Activated CD8-positive, alpha-beta T cell treated with anti-CD3 and anti-CD28 coated beads for 36 hours (primary cell): ENCODE results near the gene TGFB2. TPM values are rescaled to one million over a fixed set of nuclear protein-coding genes. Genes with fewer than 3 reads are reported as not detected.

ENCODE experiments used
- ATAC-seq: fragments of 200-7000 bp; cut with Tn5 transposase; one replicate; pipeline ENCODE4 v1.10.0; 2021; ENCODE audit warnings: mild to moderate bottlenecking, moderate library complexity
- CTCF ChIA-PET: fragments of 350-600 bp; sonication (Branson Sonifier 250); formaldehyde crosslinking; loops from one replicate; lab custom pipeline; 2021; ENCODE audit warnings: antibody characterized with exemption; lab: Charles Lee
- POLR2A ChIA-PET: fragments of 350-600 bp; sonication (Branson Sonifier 250); formaldehyde crosslinking; loops from one replicate; lab custom pipeline; 2021; ENCODE audit warnings: antibody characterized with exemption; lab: Charles Lee
- DNase-seq: peaks from one replicate; pipeline ENCODE4 v3.0.0-alpha.2; 2020
- H3K27ac Mint-ChIP-seq: one replicate; pipeline ENCODE4 v1.8.0; 2021; ENCODE audit warnings: mild to moderate bottlenecking, mixed read lengths
- H3K27me3 Mint-ChIP-seq: one replicate; pipeline ENCODE4 v1.8.0; 2021; ENCODE audit warnings: mixed read lengths
- H3K36me3 Mint-ChIP-seq: one replicate; pipeline ENCODE4 v1.8.0; 2021; ENCODE audit warnings: low read depth, mixed read lengths
- H3K4me1 Mint-ChIP-seq: one replicate; pipeline ENCODE4 v1.8.0; 2021; ENCODE audit warnings: low read depth, mixed read lengths
- H3K4me3 Mint-ChIP-seq: one replicate; pipeline ENCODE4 v1.8.0; 2021; ENCODE audit warnings: mild to moderate bottlenecking, moderate library complexity, mixed read lengths
- H3K9me3 Mint-ChIP-seq: one replicate; pipeline ENCODE4 v1.8.0; 2021; ENCODE audit warnings: mixed read lengths
- intact Hi-C: fragments of 100-400 bp; cut with micrococcal nuclease; formaldehyde crosslinking; loops from one replicate; pipeline ENCODE4 v1.10.0; 2022
- total RNA-seq, 2 experiments: library from RNA; stranded (reverse); gene quantifications; one replicate each; pipeline ENCODE4 v1.2.3, GENCODE V29; 2021
- TF ChIP-seq, protein P1 (sequence below): fragments of 200-600 bp; IDR thresholded peaks from one replicate; pipeline ENCODE4 v1.8.0; 2022; ENCODE audit warnings: antibody characterized with exemption, mild to moderate bottlenecking

TGFB2 gene
- total RNA-seq, 2 experiments from 2014 or later = not detected

DNA sequence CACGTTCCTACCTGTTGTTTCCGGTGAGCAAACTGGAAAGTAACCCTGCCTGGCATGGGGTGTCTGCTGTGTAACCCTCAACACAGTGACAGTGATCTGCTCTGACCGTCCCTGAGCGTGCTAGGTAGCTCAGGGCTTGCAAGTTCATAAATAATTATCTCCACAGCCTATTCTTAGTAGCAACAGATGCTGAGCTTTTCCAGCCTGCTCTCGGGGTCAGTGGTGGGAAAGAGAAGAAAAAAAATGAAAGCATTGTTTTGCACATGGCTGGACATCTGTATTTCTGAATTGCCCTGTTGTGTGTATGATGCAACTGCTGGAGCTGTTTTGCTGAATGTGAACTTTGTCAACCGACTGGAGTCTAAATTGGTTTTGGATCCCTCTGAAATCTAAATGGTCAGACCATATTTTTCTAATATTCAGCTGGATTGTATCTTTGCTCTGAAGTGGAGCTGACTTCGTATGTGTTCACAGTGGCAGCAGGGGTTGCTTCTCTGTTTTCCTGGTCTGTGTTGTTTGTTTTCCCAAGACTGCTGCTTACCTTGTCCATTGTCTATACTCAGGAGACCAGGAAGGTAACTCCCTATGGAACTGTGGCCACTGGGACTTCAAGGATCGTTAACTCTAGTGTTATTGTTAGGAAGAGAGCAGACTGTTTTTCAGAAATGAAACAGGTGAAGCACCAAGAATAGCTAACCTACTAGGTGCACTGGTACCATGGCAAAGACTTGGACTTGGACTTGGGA is 27.0 kb downstream of the TGFB2 start:
- Mint-ChIP-seq H3K27me3 (peaks cover 30% of the 10 kb centered on the region), H3K36me3 (no peaks in the 10 kb centered on the region), H3K9me3 (no peaks in the 10 kb centered on the region), H3K27ac (no peak overlapping the region), H3K4me3 (no peak overlapping the region), H3K4me1 (peaks cover 7% of the 10 kb centered on the region)
- intact Hi-C loops = no loop called here
- ChIA-PET CTCF (no interaction called here), POLR2A (interaction anchor here (1.0 kb wide), 1 partner anchor 19 kb away, joined by 3 read pairs; no protein-coding TSS in a partner anchor)
- DNase-seq = no peak
- no peak for ATAC-seq
- TF ChIP-seq, protein P1, sequence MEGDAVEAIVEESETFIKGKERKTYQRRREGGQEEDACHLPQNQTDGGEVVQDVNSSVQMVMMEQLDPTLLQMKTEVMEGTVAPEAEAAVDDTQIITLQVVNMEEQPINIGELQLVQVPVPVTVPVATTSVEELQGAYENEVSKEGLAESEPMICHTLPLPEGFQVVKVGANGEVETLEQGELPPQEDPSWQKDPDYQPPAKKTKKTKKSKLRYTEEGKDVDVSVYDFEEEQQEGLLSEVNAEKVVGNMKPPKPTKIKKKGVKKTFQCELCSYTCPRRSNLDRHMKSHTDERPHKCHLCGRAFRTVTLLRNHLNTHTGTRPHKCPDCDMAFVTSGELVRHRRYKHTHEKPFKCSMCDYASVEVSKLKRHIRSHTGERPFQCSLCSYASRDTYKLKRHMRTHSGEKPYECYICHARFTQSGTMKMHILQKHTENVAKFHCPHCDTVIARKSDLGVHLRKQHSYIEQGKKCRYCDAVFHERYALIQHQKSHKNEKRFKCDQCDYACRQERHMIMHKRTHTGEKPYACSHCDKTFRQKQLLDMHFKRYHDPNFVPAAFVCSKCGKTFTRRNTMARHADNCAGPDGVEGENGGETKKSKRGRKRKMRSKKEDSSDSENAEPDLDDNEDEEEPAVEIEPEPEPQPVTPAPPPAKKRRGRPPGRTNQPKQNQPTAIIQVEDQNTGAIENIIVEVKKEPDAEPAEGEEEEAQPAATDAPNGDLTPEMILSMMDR = no peak

DNA sequence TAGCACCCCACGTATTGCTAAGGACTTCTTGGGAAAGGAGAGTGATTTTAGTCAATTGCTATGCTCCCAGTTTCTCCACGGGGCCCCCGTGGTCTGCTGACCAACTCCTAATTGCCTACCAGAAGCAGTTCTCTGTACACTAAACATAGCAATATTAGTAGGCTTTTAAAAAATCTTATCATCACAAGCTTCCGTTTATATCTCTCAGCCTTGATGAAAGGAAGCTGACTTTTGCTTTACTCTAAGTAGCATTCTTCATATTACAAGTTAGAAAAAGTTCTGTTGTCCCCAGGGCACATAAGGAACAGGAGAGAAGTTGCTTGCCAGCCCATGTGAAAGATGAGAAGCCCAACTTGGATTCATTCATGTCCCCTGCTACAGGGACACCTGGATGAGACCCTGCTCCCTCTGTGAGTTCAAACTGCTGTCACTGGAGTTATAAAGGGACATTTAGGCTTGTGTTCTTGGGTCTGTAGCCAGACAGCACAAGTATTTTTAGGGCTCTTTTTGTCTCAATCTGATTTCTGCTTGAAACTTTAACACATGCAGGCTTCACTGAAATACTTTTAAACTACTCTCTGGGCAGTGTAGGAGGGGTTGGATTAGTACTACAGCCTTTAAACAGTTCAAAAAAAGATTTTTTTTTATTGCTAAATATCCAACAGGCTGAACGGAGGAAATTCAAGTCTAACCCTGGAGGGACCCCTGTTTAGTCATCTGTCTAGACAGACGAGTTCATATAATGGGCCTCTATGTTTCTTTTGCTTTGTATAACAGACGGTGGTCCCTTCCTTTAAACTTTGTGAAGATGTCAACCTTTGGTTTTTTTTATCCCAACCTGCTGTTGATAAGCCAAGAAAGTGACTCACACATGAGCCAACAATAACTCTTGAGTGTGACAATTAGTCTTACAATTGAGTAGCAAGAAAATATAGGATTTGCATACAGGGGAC is 29.5 kb downstream of the TGFB2 start:
- ATAC-seq = no peak
- ChIA-PET CTCF (no interaction called here), POLR2A (no interaction called here)
- intact Hi-C loops = no loop called here
- Mint-ChIP-seq H3K27ac (no peak overlapping the region), H3K4me3 (no peak overlapping the region), H3K9me3 (no peaks in the 10 kb centered on the region), H3K27me3 (peaks cover 33% of the 10 kb centered on the region), H3K36me3 (no peaks in the 10 kb centered on the region), H3K4me1 (peaks cover 14% of the 10 kb centered on the region)
- DNase-seq = no peak
- TF ChIP-seq, protein P1 = no peak

DNA sequence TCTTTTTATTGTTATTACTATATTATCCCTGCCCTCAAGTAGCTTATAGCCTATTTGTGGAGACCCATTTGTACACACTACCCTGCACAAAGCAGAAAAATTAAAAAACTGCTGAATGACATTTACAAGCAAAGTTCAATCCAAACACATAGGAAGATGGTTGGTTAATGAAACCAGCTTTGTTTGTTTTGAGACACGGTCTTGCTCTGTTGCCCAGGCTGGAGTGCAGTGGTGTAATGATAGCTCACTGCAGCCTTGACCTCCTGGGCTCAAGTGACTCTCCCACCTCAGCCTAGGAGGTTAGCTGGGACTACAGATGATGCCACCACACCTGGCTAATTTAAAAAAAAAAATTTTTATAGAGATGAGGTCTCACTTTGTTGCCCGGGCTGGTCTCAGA is 31.6 kb downstream of the TGFB2 start:
- H3K4me3 Mint-ChIP-seq = no peak overlapping the region
- H3K4me1 Mint-ChIP-seq = peaks cover 14% of the 10 kb centered on the region
- H3K27me3 Mint-ChIP-seq = peaks cover 49% of the 10 kb centered on the region
- H3K27ac Mint-ChIP-seq = no peak overlapping the region
- ChIA-PET POLR2A (interaction anchor here (0.7 kb wide), 1 partner anchor 13 kb away, joined by 3 read pairs; no protein-coding TSS in a partner anchor), CTCF (interaction anchor here (1.3 to 1.5 kb wide), 2 partner anchors 12 to 46 kb away, joined by 4 read pairs; no protein-coding TSS in a partner anchor)
- H3K9me3 Mint-ChIP-seq = no peaks in the 10 kb centered on the region
- ATAC-seq (peak; percentile 4), DNase-seq (no peak)
- TF ChIP-seq, protein P1 = no peak
- intact Hi-C loops = loop anchor here (1.0 kb wide), 1 partner anchor 25 kb away; no protein-coding TSS in a partner anchor
- no peaks in the 10 kb centered on the region for H3K36me3 Mint-ChIP-seq

DNA sequence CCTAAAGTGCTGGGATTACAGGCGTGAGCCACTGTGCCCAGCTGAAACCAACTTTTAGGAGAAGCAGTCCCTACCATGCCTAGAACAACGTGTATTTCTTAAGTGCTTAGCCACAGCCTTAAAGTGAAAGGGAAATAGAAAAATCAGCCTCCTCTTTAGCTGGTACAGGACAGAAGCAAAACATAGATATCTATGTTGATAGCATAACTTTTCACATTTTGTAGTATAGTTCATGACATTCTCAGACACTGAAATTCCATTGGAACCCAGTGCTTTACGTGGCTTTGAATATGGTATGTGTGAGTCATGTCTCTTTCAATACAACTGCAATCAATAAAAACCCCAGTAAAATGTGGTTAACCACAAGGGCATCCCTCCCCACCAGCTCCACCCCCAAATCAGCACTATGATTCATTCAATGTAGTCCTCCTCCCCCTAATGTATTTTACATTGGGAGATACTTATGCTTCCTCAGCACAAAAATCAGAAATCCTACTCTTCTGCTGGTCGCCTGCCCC is 32.1 kb downstream of the TGFB2 start:
- ChIA-PET CTCF (interaction anchor here (1.3 to 1.5 kb wide), 2 partner anchors 12 to 47 kb away, joined by 4 read pairs; no protein-coding TSS in a partner anchor), POLR2A (interaction anchor here (0.6 to 0.7 kb wide), 2 partner anchors 13 to 122 kb away, joined by 3 read pairs; no protein-coding TSS in a partner anchor)
- intact Hi-C loops = loop anchor here (1.0 kb wide), 1 partner anchor 26 kb away; no protein-coding TSS in a partner anchor
- TF ChIP-seq, protein P1 = no peak
- peaks cover 47% of the 10 kb centered on the region for H3K27me3 Mint-ChIP-seq
- peak; percentile 92 for ATAC-seq
- peak overlapping the region; percentile 57 for H3K27ac Mint-ChIP-seq
- no peaks in the 10 kb centered on the region for H3K36me3 Mint-ChIP-seq
- peaks cover 14% of the 10 kb centered on the region for H3K4me1 Mint-ChIP-seq
- H3K9me3 Mint-ChIP-seq = no peaks in the 10 kb centered on the region
- H3K4me3 Mint-ChIP-seq = no peak overlapping the region
- peak; percentile 85 for DNase-seq
